Endodermal cell (in vitro differentiated cells): ENCODE data around the gene ABI3. TPM values are rescaled to one million over a fixed set of nuclear protein-coding genes. Genes with fewer than 3 reads are reported as not detected.

Experiments
- DNase-seq: peaks from one replicate; pipeline ENCODE4 v3.0.0-alpha.2; 2017
- H3K27ac ChIP-seq: 2 replicates; pipeline ENCODE4 v1.5.1; 2013; ENCODE audit warnings: mild to moderate bottlenecking, low read depth, low read length, moderate library complexity
- H3K27me3 ChIP-seq: 2 replicates; pipeline ENCODE4 v1.6.1; 2013; ENCODE audit warnings: mild to moderate bottlenecking, low read length, moderate library complexity; ENCODE audit not compliant: insufficient read depth, control insufficient read depth, poor library complexity, severe bottlenecking
- H3K36me3 ChIP-seq: 2 replicates; pipeline ENCODE4 v1.7.0; 2013; ENCODE audit warnings: mild to moderate bottlenecking, low read length, moderate library complexity; ENCODE audit not compliant: control insufficient read depth, insufficient read depth
- H3K4me1 ChIP-seq: one replicate; pipeline ENCODE4 v1.7.0; 2013; ENCODE audit warnings: low read length; ENCODE audit not compliant: control insufficient read depth, insufficient read depth
- H3K4me3 ChIP-seq: 2 replicates; pipeline ENCODE4 v1.5.1; 2013; ENCODE audit warnings: mild to moderate bottlenecking, low read length, moderate library complexity
- H3K9ac ChIP-seq: 2 replicates; pipeline ENCODE4 v1.6.1; 2013; ENCODE audit warnings: mild to moderate bottlenecking, low read length, moderate library complexity; ENCODE audit not compliant: poor library complexity, severe bottlenecking; ENCODE audit errors: extremely low read depth
- H3K9me3 ChIP-seq: 2 replicates; pipeline ENCODE4 v1.6.1; 2013; ENCODE audit warnings: mild to moderate bottlenecking, low read length, moderate library complexity; ENCODE audit not compliant: control insufficient read depth
- H3K27ac Mint-ChIP-seq: 2 replicates; pipeline ENCODE4 v1.8.0; 2020; ENCODE audit warnings: mixed read lengths
- H3K27me3 Mint-ChIP-seq: 2 replicates; pipeline ENCODE4 v1.8.0; 2021; ENCODE audit warnings: mild to moderate bottlenecking, mixed read lengths; ENCODE audit not compliant: insufficient read depth
- H3K36me3 Mint-ChIP-seq: 2 replicates; pipeline ENCODE4 v1.8.0; 2020; ENCODE audit warnings: low read depth, mixed read lengths
- H3K4me1 Mint-ChIP-seq: 2 replicates; pipeline ENCODE4 v1.8.0; 2020; ENCODE audit warnings: mixed read lengths
- H3K4me3 Mint-ChIP-seq: 2 replicates; pipeline ENCODE4 v1.8.0; 2020; ENCODE audit warnings: mild to moderate bottlenecking, moderate library complexity, mixed read lengths
- H3K9me3 Mint-ChIP-seq: 2 replicates; pipeline ENCODE4 v1.8.0; 2020; ENCODE audit warnings: mild to moderate bottlenecking, mixed read lengths
- WGBS, 2 experiments: methylation state at CpG; one replicate each; pipeline versions ENCODE4 v1.1.5 to v1.1.7; 2013; ENCODE audit warnings: missing lambda C conversion rate in 2 of 2, mixed read lengths in 1 of 2; ENCODE audit not compliant: insufficient coverage in 1 of 2, insufficient read length in 1 of 2; 5-methylcytosine and 5-hydroxymethylcytosine counted together
- total RNA-seq, 2 donors: library from RNA; stranded (reverse); fragmentation: NEBNext Ultra II Directional in 1 of 2; extraction: Animal tissue kit (Norgen Biotek cat#: 25700) in 1 of 2; gene quantifications; 2 replicates in 1 of 2; 3 replicates in 1 of 2; pipeline ENCODE4 v1.2.1, GENCODE V29; 2021
- TF ChIP-seq, protein P1 (sequence below): fragments of 200-600 bp; sonication (generic); conservative IDR thresholded peaks from 2 replicates; pipeline ENCODE4 v1.5.0; 2021; ENCODE audit warnings: antibody characterized with exemption, mild to moderate bottlenecking

ABI3 gene
- total RNA-seq, 2 donors from 2014 or later: 0.58 to 1.7 TPM

DNA sequence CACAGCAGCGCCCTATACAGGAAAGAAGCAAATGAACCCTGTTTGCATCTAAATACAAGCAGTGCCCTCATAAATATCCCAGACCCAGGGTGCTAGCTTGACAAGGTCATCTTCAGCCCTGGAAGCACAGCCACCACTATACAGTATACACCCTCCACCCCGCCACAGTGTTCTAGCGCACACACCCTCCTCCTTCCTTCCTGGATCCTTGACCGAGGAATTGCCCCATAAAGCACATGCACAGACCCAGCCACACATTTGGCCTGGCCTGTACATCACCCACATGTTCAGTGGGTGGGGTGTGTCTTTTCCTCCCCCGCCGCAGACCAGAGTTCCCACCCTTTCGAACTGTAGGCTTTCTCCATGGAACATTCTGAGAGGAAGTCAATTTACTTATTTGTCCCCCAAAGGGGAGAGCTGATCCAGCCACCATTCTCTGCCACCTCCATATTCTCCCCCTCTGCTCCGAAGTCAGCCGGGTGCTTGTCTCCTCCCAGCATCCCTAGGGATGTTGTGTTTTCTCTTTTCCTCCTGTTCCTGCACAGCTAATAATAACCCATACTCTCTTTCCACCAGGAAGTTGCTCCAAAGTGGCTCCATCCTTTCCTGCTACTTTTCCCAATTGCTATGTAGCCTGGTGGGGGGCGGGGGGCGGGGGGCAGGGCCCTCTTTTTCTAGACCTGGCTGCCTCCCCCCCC lies 6.6 kb downstream of the ABI3 start:
- TF ChIP-seq, protein P1, sequence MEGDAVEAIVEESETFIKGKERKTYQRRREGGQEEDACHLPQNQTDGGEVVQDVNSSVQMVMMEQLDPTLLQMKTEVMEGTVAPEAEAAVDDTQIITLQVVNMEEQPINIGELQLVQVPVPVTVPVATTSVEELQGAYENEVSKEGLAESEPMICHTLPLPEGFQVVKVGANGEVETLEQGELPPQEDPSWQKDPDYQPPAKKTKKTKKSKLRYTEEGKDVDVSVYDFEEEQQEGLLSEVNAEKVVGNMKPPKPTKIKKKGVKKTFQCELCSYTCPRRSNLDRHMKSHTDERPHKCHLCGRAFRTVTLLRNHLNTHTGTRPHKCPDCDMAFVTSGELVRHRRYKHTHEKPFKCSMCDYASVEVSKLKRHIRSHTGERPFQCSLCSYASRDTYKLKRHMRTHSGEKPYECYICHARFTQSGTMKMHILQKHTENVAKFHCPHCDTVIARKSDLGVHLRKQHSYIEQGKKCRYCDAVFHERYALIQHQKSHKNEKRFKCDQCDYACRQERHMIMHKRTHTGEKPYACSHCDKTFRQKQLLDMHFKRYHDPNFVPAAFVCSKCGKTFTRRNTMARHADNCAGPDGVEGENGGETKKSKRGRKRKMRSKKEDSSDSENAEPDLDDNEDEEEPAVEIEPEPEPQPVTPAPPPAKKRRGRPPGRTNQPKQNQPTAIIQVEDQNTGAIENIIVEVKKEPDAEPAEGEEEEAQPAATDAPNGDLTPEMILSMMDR: no peak
- Histone ChIP-seq H3K4me3 (no peak overlapping the region), H3K27me3 (peaks cover 8% of the 10 kb centered on the region), H3K27ac (no peak overlapping the region), H3K36me3 (no peaks in the 10 kb centered on the region), H3K4me1 (no peaks in the 10 kb centered on the region), H3K9ac (no peak overlapping the region), H3K9me3 (no peaks in the 10 kb centered on the region)
- WGBS, 2 experiments: 88 to 94% methylated on average over 3 to 11 of the region's 11 CpGs
- Mint-ChIP-seq H3K4me1 (peaks cover 2% of the 10 kb centered on the region), H3K36me3 (no peaks in the 10 kb centered on the region), H3K27me3 (peaks cover 16% of the 10 kb centered on the region), H3K4me3 (no peak overlapping the region), H3K27ac (no peak overlapping the region), H3K9me3 (no peaks in the 10 kb centered on the region)
- no peak for DNase-seq

DNA sequence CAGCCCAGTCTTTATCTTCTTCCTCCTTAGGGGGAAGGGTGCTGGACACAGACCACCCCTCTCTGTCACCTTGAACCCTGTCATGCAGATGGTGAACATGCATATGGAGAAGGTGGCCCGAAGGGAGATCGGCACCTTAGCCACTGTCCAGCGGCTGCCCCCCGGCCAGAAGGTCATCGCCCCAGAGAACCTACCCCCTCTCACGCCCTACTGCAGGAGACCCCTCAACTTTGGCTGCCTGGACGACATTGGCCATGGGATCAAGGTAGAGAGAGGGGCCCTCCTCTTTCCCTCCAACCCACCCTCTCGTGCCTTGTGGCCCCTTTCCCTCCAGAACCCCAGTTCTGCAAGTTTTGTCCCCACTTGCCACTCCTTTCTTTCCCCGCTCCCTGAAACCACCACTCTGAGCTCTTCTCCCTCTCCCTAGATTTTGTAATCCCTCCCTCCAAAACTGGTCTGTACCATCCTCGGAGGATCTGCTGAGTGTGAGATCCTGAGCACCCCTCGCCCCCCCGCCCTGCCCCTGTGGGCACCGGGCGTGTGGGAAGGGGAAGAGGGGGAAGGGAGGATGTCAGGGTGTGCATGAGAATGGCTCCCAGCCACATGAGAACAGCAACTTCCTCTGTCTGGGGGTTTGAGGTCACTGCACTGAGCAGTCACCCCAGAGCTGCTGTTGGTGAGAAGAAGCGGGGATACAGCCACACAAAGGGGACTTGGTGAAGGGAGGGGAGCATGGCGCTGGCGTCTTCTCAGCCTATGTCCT lies 7.3 kb downstream of the ABI3 start:
- no peaks in the 10 kb centered on the region for H3K9me3 ChIP-seq
- H3K27me3 Mint-ChIP-seq: peaks cover 22% of the 10 kb centered on the region
- H3K4me3 Mint-ChIP-seq: no peak overlapping the region
- no peak overlapping the region for H3K27ac ChIP-seq
- peaks cover 15% of the 10 kb centered on the region for H3K27me3 ChIP-seq
- H3K36me3 Mint-ChIP-seq: no peaks in the 10 kb centered on the region
- 91 to 97% methylated on average over 6 to 17 of the region's 17 CpGs for WGBS, 2 experiments
- peaks cover 2% of the 10 kb centered on the region for H3K4me1 Mint-ChIP-seq
- H3K4me1 ChIP-seq: no peaks in the 10 kb centered on the region
- no peak overlapping the region for H3K4me3 ChIP-seq
- DNase-seq: no peak
- H3K9ac ChIP-seq: no peak overlapping the region
- H3K36me3 ChIP-seq: no peaks in the 10 kb centered on the region
- no peaks in the 10 kb centered on the region for H3K9me3 Mint-ChIP-seq
- H3K27ac Mint-ChIP-seq: no peak overlapping the region
- TF ChIP-seq, protein P1: no peak

DNA sequence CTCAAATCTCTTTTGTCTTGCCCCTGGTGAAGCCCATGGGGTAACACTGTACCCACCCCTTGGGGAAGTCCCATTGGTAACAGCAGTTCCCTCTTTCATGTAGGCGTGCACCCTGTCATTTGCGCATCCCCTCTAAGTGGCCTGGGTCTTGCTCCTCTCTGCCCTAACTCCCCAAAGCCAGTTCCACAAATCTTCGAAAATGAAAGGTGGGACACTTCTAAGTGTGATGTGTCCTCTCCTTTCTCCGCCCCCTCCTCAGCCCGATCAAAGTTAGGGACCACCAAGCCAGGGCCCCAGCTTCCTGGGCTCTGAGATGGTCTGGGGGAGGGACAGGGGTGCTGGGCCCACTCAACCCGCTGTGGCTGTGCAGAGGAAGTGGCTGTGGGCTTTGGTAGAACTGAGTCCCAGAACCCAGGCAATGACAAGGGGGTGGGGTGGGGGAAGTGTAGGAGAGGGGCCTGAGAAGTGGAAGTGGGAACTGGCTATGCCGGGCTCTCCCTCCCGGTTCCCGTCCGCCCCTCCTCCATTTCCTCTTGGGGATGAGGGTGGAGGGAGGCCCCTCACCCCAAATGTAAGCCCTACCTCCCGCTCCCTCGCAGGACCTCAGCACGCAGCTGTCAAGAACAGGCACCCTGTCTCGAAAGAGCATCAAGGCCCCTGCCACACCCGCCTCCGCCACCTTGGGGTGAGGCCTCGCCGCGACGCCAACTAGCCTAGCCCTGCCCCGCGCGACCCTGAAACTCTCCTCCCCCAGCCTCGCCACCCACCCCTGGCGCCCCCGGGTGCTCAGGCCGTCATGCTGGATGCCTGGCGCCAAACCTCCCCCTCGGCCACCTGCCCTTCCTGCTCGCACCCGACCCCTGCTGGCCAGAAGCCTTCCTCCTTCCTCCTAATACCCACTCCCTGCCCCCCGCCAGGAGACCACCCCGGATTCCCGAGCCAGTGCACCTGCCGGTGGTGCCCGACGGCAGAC lies 8.7 kb downstream of the ABI3 start:
- Mint-ChIP-seq H3K27ac (no peak overlapping the region), H3K27me3 (peaks cover 36% of the 10 kb centered on the region), H3K4me3 (no peak overlapping the region), H3K36me3 (no peaks in the 10 kb centered on the region), H3K9me3 (no peaks in the 10 kb centered on the region), H3K4me1 (peaks cover 6% of the 10 kb centered on the region)
- TF ChIP-seq, protein P1: peak; percentile 53
- DNase-seq: peak; percentile 83
- 90 to 98% methylated on average over 21 to 36 of the region's 37 CpGs for WGBS, 2 experiments
- Histone ChIP-seq H3K36me3 (no peaks in the 10 kb centered on the region), H3K4me3 (no peak overlapping the region), H3K9me3 (no peaks in the 10 kb centered on the region), H3K9ac (no peak overlapping the region), H3K27me3 (peaks cover 29% of the 10 kb centered on the region), H3K4me1 (peaks cover 3% of the 10 kb centered on the region), H3K27ac (no peak overlapping the region)
